LNCAP (cell line): ENCODE results near the gene ACSL1.

Experiments
- TF ChIP-seq, protein P1 (sequence below): fragments of 450-650 bp; IDR thresholded peaks from 2 replicates; pipeline ENCODE4 v1.5.1; 2017; ENCODE audit warnings: mild to moderate bottlenecking

Gene ACSL1

DNA sequence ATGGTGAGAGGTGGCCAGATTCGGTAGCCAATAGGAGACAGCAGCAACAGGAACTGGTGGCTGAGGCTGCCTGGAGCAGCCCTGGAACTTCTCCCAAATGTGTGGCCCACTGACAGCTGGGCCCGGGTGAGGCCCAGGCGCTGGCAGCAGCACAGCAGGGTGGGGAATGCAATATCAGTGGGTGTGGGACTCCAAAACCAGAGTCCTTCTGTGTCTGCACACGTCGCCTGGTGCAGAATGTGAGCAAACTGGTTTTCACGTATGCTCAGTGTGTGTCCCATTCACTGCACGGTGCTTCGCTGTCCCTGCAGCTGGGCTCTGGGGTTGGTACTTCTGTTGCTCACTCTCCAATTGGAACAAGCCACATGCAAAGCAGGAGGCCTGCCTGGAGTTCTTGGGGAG lies 77.5 kb downstream of the ACSL1 start:
- TF ChIP-seq, protein P1, sequence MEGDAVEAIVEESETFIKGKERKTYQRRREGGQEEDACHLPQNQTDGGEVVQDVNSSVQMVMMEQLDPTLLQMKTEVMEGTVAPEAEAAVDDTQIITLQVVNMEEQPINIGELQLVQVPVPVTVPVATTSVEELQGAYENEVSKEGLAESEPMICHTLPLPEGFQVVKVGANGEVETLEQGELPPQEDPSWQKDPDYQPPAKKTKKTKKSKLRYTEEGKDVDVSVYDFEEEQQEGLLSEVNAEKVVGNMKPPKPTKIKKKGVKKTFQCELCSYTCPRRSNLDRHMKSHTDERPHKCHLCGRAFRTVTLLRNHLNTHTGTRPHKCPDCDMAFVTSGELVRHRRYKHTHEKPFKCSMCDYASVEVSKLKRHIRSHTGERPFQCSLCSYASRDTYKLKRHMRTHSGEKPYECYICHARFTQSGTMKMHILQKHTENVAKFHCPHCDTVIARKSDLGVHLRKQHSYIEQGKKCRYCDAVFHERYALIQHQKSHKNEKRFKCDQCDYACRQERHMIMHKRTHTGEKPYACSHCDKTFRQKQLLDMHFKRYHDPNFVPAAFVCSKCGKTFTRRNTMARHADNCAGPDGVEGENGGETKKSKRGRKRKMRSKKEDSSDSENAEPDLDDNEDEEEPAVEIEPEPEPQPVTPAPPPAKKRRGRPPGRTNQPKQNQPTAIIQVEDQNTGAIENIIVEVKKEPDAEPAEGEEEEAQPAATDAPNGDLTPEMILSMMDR = no peak

DNA sequence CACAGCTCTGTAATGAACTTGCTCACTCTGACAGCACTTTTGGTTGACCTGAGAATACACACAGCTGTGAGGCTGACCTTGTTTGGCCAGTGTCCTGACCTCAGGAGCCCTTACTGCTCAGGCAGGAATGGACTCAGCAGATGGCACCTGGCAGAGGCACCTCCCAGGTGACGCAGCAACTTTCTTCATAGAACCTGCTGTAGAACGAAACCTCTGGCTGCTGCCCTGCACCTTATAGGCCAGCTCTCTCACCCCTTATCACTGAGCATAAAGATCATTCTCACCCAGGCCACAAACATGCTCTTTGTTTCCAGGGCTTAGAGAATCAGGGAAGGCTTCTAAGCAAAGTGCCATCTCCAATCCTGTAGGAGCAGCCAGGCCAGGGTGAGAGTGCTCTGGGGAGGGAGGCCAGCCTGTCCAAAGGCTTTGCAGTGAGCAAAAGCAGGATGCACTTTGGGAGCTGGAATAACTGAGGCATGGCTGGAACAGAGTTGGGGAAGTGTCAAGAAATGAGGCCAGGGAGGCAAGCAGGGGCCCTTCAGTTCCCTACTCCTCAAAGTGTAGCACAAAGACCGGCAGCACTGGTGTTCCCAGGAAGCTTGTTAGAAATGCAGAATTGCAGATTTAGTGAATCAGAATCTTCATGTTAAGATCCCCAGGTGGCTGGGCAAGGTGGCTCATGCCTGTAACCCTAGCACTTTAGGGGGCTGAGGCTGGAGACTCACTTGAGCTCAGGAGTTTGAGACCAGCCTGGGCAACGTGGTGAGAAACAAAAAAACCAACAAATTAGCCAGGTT lies 78.5 kb downstream of the ACSL1 start:
- TF ChIP-seq, protein P1 = no peak

DNA sequence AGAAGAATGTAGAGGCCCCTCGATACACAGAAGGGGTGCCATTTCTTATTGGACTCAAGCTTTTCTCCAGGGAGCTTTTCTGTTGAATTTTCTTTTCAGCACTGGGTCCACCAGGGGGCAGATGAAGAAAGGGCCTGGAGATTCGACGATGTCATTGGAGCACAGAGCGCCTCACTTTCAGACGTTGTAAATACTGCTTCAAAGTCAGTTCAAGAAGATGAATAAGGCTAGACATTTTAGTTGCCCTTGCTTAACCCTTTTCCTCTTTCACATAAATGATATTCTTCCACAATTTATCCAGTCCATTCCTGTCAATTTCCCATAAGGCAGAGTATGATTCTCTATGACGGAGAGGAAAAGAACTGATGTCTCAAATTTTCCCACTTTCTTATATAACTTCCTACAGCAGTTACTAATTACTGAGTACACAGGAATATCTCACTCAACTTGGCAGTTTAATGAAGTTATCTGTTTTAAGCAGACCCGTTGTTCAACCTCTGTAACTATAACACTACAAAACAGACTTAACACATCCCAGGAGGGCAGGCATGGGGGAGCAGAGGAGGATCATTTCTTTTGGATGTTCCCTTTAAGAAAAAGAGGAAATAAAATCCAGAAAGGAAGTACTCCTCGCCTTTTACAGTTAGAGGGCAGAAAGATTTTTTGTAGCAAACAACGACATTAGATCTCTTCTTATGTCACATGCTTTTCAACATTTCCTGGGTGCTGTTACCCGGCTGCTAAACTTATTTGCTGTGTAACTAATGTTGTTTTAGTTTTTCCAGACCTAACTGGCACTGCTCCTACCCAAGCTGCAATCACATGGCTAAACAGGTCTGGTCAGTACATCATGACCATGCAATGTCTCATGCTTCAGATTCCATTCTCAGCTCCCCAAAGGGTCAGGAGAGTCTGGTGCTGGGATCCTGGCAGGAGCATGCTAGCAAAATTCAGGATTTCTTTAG lies 79.7 kb downstream of the ACSL1 start:
- TF ChIP-seq, protein P1 = peak; percentile 70

DNA sequence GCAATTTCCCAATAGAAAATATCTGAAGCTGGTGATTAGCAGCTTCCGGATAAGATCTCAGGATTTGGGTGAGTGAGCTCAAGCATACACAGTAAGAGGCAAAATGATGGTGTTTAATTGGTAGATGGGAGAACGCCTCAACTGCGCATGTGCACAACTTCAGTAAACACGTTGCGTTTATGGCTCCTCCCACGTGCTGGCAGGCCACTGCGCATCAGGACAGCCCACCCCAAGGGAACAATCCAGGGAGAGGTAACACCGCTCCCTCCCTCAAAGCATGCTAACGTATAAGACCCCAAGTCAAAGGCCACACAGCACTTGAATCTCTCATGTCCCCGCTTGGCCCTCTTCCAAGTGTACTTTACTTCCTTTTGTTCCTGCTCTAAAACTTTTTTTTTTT lies 81.5 kb downstream of the ACSL1 start:
- TF ChIP-seq, protein P1 = no peak

DNA sequence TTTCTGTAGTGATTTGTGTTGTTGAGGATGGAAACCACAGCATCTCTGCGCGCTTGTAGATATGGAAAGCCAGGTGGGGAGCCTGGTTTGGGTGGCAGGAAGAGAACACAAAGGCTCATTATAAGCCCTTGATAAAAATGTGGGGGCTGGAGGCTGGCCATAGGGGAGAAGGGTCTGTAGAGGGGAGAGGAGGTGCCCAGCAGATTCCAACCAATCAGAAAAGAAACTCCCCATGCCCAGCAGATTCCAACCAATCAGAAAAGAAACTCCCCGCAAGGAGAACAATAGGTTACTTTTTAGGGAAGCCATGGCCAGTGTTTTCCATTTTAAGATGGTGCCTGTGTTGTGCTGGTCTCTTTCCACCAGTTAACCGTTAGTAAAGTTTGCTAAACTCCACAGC lies 82.1 kb downstream of the ACSL1 start:
- TF ChIP-seq, protein P1 = no peak

DNA sequence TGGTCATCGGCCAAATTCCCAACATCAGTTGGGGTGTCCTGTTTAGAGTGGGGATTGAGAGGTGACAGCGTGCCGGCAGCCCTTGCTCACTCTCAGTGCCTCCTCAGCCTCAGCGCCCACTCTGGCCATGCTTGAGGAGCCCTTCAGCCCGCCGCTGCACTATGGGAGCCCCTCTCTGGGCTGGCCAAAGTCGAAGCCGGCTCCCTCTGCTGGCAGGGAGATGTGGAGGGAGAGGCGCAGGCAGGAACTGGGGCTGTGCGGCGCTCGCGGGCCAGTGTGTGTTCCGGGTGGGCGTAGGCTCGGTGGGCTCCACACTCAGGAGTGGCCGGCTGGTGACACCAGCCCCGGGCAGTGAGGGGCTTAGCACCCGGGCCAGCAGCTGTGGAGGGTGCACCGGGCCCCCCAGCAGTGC lies 84.8 kb downstream of the ACSL1 start:
- TF ChIP-seq, protein P1 = no peak

DNA sequence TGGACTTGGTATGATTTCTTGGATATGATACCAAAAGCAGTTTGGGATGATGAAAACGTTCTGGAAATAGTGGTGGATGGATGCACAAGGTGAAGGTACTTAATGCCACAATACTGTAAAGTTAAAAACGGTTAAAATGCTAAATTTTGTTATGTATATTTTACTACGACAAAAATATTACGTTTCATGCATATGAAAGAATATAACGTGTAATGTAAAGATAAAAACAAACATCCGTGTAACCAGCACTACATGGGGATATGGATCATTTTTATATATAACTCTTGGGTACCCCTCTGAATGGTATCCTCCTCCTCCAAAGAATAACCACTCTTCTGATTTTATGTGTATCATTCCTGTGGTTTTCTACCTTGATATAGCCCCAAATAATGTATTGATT lies 91.0 kb downstream of the ACSL1 start:
- TF ChIP-seq, protein P1 = no peak
